22Rv1 (cell line): ENCODE results near the gene HDGFL3.

ENCODE experiments used
- CTCF ChIP-seq: fragments of 450-650 bp; IDR thresholded peaks from 2 replicates; pipeline ENCODE4 v1.5.1; 2017; ENCODE audit warnings: mild to moderate bottlenecking
- ZFX ChIP-seq: fragments of 450-650 bp; IDR thresholded peaks from 2 replicates; pipeline ENCODE4 v1.6.1; 2017; ENCODE audit warnings: antibody characterized with exemption, borderline replicate concordance

- no peak for TF ChIP-seq CTCF
- no peak for TF ChIP-seq ZFX
Observed at GRCh38 chr15:83200162-83200561, 7.5 kb downstream of the HDGFL3 start.
